Vagina (tissue), 2 donors: ENCODE measurements around the gene SPEM2. TPM values are rescaled to one million over a fixed set of nuclear protein-coding genes. Genes with fewer than 3 reads are reported as not detected.
"Not testable (repeated sequence)": the region's sequence is repeated elsewhere in the genome, so short reads cannot be mapped to it uniquely, and the experiment has no call there.

Experiments used
- DNase-seq, 2 donors: peaks; one replicate each; pipeline ENCODE4 v3.0.0-alpha.2; 2017; ENCODE audit errors: extremely low spot score in 2 of 2
- H3K27ac ChIP-seq: fragments of 200-600 bp; sonication (generic); one replicate; pipeline ENCODE4 v1.5.1; 2019
- H3K27me3 ChIP-seq: fragments of 200-600 bp; sonication (generic); one replicate; pipeline ENCODE4 v1.5.1; 2019
- H3K36me3 ChIP-seq, 2 donors: fragments of 200-600 bp; sonication (generic); one replicate each; pipeline ENCODE4 v1.5.1; 2017 to 2019
- H3K4me1 ChIP-seq: fragments of 200-600 bp; sonication (generic); one replicate; pipeline ENCODE4 v1.5.1; 2019
- H3K4me3 ChIP-seq, 2 donors: fragments of 200-600 bp; sonication (generic); 1 replicate in 1 of 2; 2 replicates in 1 of 2; pipeline ENCODE4 v1.5.1; 2016 to 2019
- H3K9me3 ChIP-seq: fragments of 200-600 bp; sonication (generic); one replicate; pipeline ENCODE4 v1.5.1; 2019
- CTCF ChIP-seq, 3 experiments: fragments of 450-650 bp in 2 of 3; fragments of 200-600 bp in 1 of 3; sonication (generic) in 1 of 3; IDR thresholded peaks; one replicate each; pipeline ENCODE4 v1.5.1; 2017 to 2019; ENCODE audit warnings: antibody characterized with exemption in 3 of 3, mild to moderate bottlenecking in 2 of 3, moderate library complexity in 2 of 3
- POLR2A ChIP-seq, 2 donors: fragments of 450-650 bp; IDR thresholded peaks; one replicate each; pipeline ENCODE4 v1.6.1; 2017; ENCODE audit warnings: antibody characterized with exemption in 2 of 2, mild to moderate bottlenecking in 2 of 2, moderate library complexity in 2 of 2
- POLR2AphosphoS5 ChIP-seq, 2 donors: sonication (generic); formaldehyde crosslinking; IDR thresholded peaks; one replicate each; pipeline ENCODE4 v1.9.0; 2017; ENCODE audit warnings: antibody characterized with exemption in 2 of 2, mild to moderate bottlenecking in 2 of 2, low read depth in 1 of 2; ENCODE audit not compliant: insufficient read depth in 1 of 2
- intact Hi-C: fragments of 100-400 bp; cut with DNase I; formaldehyde crosslinking; loops from one replicate; pipeline ENCODE4 v1.15.1; 2023
- total RNA-seq: library from RNA; depleted of rRNA; stranded (reverse); fragments of >200 nt; gene quantifications from one replicate; pipeline ENCODE4 v1.2.3, GENCODE V29; 2016

Gene SPEM2
- total RNA-seq, 1 donor from 2014 or later = not detected

GRCh38 chr17:7468804-7469389 is 43.5 kb downstream of the SPEM2 start:
- TF ChIP-seq POLR2AphosphoS5 (IDR thresholded peaks at IDR 0.05; ENCODE audit: insufficient read depth in 1 of 2, low read depth in 1 of 2) (no peak), POLR2A (IDR thresholded peaks at IDR 0.05) (no peak), CTCF (IDR thresholded peaks at IDR 0.05) (no peak)
- peaks cover 0 to 23% of the 10 kb centered on the region in 2 donors for H3K36me3 ChIP-seq
- no peak overlapping the region for H3K27ac ChIP-seq
- no peaks in the 10 kb centered on the region for H3K27me3 ChIP-seq
- no peaks in the 10 kb centered on the region for H3K9me3 ChIP-seq
- H3K4me1 ChIP-seq = peaks cover 71% of the 10 kb centered on the region
- intact Hi-C loops = no loop called here
- no peak for DNase-seq
- no peak overlapping the region for H3K4me3 ChIP-seq

GRCh38 chr17:7469843-7470242 is 44.4 kb downstream of the SPEM2 start:
- intact Hi-C loops = not testable (repeated sequence)

GRCh38 chr17:7470457-7470973 is 45.1 kb downstream of the SPEM2 start:
- H3K27me3 ChIP-seq, H3K9me3 ChIP-seq, H3K4me3 ChIP-seq, H3K27ac ChIP-seq, intact Hi-C loops, DNase-seq: not testable (repeated sequence)
- Histone ChIP-seq H3K36me3 (peaks cover 0 to 18% of the 10 kb centered on the region in 2 donors), H3K4me1 (peaks cover 86% of the 10 kb centered on the region)

More at GRCh38 chr17:7469843-7470242, 44.4 kb downstream of the SPEM2 start:
- DNase-seq, H3K27ac ChIP-seq, H3K27me3 ChIP-seq, H3K4me3 ChIP-seq, H3K9me3 ChIP-seq: not testable (repeated sequence)
- H3K36me3 ChIP-seq = peaks cover 0 to 23% of the 10 kb centered on the region in 2 donors
- H3K4me1 ChIP-seq = peaks cover 81% of the 10 kb centered on the region

- Histone ChIP-seq H3K4me1 (peaks cover 86% of the 10 kb centered on the region), H3K27me3 (no peaks in the 10 kb centered on the region), H3K4me3 (no peak overlapping the region), H3K36me3 (peaks cover 0 to 6% of the 10 kb centered on the region in 2 donors), H3K9me3 (no peaks in the 10 kb centered on the region), H3K27ac (no peak overlapping the region)
- intact Hi-C loops = no loop called here
- DNase-seq = no peak
- TF ChIP-seq CTCF (IDR thresholded peaks at IDR 0.05) (no peak), POLR2AphosphoS5 (IDR thresholded peaks at IDR 0.05; ENCODE audit: insufficient read depth in 1 of 2, low read depth in 1 of 2) (no peak), POLR2A (IDR thresholded peaks at IDR 0.05) (no peak)
Observed at GRCh38 chr17:7471729-7472128, 46.3 kb downstream of the SPEM2 start.

GRCh38 chr17:7474767-7475166 is 49.4 kb downstream of the SPEM2 start:
- H3K36me3 ChIP-seq, H3K27me3 ChIP-seq, H3K9me3 ChIP-seq, intact Hi-C loops, H3K4me3 ChIP-seq, DNase-seq: not testable (repeated sequence)
- Histone ChIP-seq H3K4me1 (peaks cover 75% of the 10 kb centered on the region), H3K27ac (peak overlapping the region; percentile 100)

- Histone ChIP-seq H3K36me3 (no peaks in the 10 kb centered on the region), H3K27me3 (no peaks in the 10 kb centered on the region), H3K9me3 (no peaks in the 10 kb centered on the region), H3K4me1 (peaks cover 71% of the 10 kb centered on the region), H3K27ac (peak overlapping the region; percentile 100), H3K4me3 (peak overlapping the region in 1 of 2 donors; percentile 1)
- DNase-seq = no peak
- intact Hi-C loops = no loop called here
- TF ChIP-seq CTCF (IDR thresholded peaks at IDR 0.05) (no peak), POLR2AphosphoS5 (IDR thresholded peaks at IDR 0.05; ENCODE audit: insufficient read depth in 1 of 2, low read depth in 1 of 2) (peak; percentile 43 to 77), POLR2A (IDR thresholded peaks at IDR 0.05) (no peak)
Observed at GRCh38 chr17:7475764-7476422, 50.5 kb downstream of the SPEM2 start.
